Pulmonary artery endothelial cell (primary cell): ENCODE results near the gene MBNL3. TPM values are rescaled to one million over a fixed set of nuclear protein-coding genes. Genes with fewer than 3 reads are reported as not detected.

ENCODE experiments used
- DNase-seq: peaks from one replicate; pipeline ENCODE4 v3.0.0-alpha.2; 2011; ENCODE audit warnings: low read depth, low spot score
- total RNA-seq: library from RNA; depleted of rRNA; stranded (reverse); fragments of >200 nt; gene quantifications from 2 replicates; pipeline ENCODE4 v1.2.3, GENCODE V29; 2014

The MBNL3 gene
- total RNA-seq, 1 donor from 2014 or later = 1.4 TPM

- DNase-seq = no peak
Observed at GRCh38 chrX:132414404-132414803, 74.4 kb downstream of the MBNL3 start.

GRCh38 chrX:132413459-132413858 is 75.4 kb downstream of the MBNL3 start:
- DNase-seq = no peak

GRCh38 chrX:132412208-132412607 is 76.6 kb downstream of the MBNL3 start:
- no peak for DNase-seq

DNA sequence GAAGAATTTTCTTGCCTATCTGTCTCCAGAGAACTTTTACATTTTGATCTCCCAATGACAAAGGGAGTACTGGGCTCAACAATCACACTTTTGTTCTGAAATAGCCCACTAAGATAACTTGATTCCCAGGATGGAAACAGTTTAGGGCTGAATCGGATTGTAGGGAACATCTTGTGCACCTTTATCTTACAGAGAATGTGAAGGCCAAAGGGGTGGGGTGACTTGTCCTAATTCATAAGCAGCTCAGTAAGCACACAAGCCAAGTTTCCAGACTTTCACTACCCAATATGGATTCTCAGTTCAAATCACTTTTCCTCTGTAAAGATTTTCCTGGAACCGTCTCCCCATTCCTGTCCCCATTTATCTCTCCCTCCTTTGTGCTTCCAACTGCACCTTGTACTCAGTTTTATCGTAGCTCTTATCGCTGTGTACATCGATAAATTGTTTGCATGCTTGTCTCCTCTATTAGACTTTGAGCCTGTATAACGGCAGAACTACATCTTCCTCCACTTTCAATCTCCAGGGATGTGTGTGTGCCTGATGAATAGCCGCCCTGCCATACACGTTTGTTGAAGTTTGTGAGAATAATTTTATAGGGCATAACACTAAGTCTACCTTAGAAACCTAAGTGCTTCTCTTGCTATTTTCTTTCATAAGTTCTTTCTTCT is 77.4 kb downstream of the MBNL3 start:
- no peak for DNase-seq

GRCh38 chrX:132409780-132410556 is 78.9 kb downstream of the MBNL3 start:
- DNase-seq = no peak

DNA sequence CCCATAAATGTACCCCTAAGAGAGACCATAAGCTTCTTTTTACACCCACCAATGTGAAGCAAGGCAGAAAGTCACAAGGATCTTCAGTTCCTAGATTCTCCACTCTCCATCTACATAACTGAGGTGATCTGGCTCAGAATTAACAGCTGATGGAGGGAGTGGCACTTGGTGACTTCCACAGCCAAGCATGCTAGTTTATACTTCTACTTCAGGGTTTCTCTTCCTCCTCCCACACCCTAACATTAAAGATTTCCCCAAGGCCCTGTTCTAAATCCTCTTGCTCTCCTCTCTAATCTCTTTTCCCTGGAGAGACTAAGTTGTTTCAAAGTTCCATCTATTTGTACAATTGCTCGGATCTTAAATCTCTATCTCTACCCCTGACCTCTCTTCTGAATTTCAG is 81.1 kb downstream of the MBNL3 start:
- DNase-seq = no peak

DNA sequence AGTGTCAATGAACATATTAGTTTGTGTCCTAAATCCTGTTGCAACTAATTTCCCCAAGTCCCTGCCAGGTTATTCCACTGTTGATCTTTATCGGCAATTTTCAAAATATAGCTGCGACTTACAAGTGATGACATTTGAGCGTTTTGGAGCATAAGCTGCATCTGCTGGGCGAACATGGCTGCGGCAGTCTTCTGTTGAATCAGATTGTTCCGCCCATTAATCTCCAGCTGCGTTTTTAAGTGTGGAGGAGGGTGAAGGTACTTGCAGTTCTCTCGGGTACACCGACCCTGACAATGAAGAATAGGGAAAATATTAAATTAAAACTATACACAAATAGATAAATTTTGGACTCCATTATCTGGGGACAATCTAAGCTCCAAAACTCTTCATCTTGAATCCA is 82.7 kb downstream of the MBNL3 start:
- DNase-seq = no peak

DNA sequence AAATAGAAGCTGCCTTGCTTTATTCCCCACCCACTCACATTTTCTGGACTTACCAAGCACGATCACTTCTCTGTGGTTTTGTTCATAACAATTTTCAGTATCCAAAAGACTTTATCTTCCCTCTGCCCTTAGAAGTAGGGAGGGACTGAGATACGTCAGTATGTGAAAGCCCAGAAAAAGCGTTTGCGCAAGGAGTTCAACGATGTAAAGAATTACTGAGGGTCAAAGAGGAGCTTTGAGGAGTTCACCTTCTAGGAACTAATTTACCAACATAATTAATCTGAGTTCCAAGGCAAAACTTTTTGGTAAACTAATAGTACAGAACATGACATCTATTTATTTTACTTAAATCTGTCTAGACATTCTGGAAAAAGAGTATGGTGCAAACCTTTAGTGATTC is 84.6 kb downstream of the MBNL3 start:
- DNase-seq = no peak

GRCh38 chrX:132401935-132402334 is 86.9 kb downstream of the MBNL3 start:
- no peak for DNase-seq

DNA sequence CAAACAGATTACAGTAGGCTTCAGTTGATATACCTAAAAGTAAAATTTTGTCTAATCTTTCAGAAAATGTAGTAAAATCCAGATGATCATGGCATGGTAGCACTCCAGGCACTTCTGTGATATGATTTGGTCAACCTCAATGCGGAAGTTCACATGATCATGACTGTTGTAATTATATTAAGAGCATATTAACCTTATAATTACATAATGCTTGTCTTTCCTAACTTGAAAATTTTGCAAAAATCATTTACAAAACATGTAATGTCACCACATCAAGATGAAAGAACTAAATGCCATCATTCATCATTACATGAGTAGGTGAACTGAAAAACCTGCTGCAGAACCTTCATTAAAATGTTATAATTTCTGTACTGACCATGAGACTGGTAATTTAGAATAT is 88.1 kb downstream of the MBNL3 start:
- no peak for DNase-seq

GRCh38 chrX:132395645-132396044 is 93.2 kb downstream of the MBNL3 start:
- no peak for DNase-seq

GRCh38 chrX:132395026-132395425 is 93.8 kb downstream of the MBNL3 start:
- DNase-seq = no peak

GRCh38 chrX:132394591-132394990 is 94.2 kb downstream of the MBNL3 start:
- DNase-seq = no peak

GRCh38 chrX:132393992-132394391 is 94.8 kb downstream of the MBNL3 start:
- no peak for DNase-seq

DNA sequence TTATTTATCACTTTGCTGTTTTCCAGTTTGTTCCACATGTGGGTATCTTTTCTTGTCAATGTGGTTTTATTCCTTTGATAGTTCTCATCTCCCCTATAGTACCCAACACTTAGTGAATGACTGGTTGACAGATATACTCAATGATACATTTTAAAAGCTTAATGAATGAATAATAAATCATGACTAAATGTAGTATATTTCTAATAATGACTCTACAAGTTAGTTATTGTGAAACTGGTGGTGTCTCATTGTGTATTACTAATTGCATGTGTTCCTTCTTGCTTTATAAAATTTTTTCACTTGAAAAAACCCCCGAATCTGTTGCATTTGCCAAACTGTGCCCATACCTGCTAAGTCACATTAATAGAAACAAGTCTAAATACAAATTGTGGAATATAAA is 95.4 kb downstream of the MBNL3 start:
- DNase-seq = no peak

- no peak for DNase-seq
Observed at GRCh38 chrX:132393085-132393484, 95.8 kb downstream of the MBNL3 start.

DNA sequence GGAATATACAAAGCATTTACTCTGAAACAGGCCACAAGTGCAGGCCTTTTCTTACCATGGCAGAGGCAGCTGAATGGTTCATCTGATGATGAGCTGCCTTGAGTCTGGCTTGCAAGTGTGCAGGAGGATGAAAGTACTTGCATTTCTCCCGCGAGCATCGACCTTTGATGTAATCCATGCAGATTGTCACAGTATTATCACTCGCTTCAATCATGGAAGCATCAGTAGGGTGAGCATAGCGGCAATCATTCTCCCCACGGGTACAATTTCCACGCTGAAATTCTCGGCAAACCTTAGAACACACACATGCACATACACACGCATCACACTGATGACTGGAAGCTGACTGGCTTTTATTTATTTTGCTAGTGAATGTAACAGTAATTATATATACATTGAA is 98.0 kb downstream of the MBNL3 start:
- DNase-seq = no peak

DNA sequence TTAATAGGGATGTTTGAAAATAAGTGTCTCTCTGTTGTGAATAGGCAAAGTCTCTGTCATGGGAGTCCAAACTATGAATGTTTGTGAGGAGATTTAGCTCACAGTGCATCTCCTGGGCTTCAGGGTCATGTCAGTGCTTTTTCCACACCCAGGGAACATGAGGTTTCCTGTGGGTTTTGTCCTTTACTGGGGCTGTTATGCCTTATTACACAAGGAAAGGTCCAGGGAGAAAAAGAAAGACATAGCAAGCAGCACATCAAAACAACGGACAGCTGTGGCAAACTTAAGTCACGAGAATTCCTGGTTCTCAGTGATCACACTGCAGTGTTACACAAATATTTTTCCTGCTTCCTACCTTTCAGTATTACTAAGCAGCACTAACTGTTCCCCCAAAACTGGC is 99.4 kb downstream of the MBNL3 start:
- DNase-seq = no peak

GRCh38 chrX:132388371-132388770 is 100.5 kb downstream of the MBNL3 start:
- DNase-seq = no peak

DNA sequence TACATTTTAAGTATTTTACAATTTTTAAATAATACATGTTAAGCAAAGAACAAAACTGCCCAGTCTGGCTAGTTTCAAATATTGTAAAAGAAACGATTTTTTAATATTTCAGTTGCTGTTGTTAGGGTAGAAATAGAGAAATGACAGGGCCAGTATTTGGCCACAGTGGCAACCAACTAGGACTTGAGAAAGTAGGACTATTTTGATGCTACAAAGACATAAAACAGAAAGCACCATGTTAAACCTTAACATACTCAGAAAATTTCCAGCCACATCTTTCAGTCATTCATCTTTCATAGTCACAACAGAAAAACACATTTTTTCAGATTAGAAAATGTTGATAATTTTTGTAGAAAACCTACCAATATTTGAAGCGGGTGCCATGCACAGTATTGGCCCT is 104.5 kb downstream of the MBNL3 start:
- DNase-seq = no peak

GRCh38 chrX:132382068-132382467 is 106.8 kb downstream of the MBNL3 start:
- no peak for DNase-seq

GRCh38 chrX:132378281-132378680 is 110.6 kb downstream of the MBNL3 start:
- no peak for DNase-seq

- DNase-seq = no peak
Observed at GRCh38 chrX:132375941-132376340, 112.9 kb downstream of the MBNL3 start.
